Small intestine (tissue), 7 donors: ENCODE measurements around the gene CAMTA1. TPM values are rescaled to one million over a fixed set of nuclear protein-coding genes. Genes with fewer than 3 reads are reported as not detected.

Experiments used
- DNase-seq, 2 donors: peaks; one replicate each; pipeline versions ENCODE4 v3.0.0 to v3.0.0-alpha.2; 2013
- FAIRE-seq: peaks from 2 replicates; lab custom pipeline; 2012; peaks lifted over from hg19 to GRCh38; lab: Jason Lieb, UNC
- H3K27ac ChIP-seq, 3 donors: one replicate each; pipeline ENCODE4 v1.5.1; 2013; ENCODE audit warnings: low read length in 2 of 3, mild to moderate bottlenecking in 2 of 3, control low read depth in 1 of 3, inconsistent platforms in 1 of 3, low read depth in 1 of 3, moderate library complexity in 1 of 3
- H3K27me3 ChIP-seq, 3 donors: one replicate each; pipeline ENCODE4 v1.6.1; 2013; ENCODE audit warnings: low read length in 3 of 3, inconsistent platforms in 1 of 3; ENCODE audit not compliant: control insufficient read depth in 3 of 3, insufficient read depth in 3 of 3
- H3K36me3 ChIP-seq, 3 donors: one replicate each; pipeline ENCODE4 v1.6.1; 2013; ENCODE audit warnings: low read length in 3 of 3, inconsistent platforms in 1 of 3, low read depth in 1 of 3, mild to moderate bottlenecking in 1 of 3, moderate library complexity in 1 of 3; ENCODE audit not compliant: control insufficient read depth in 3 of 3, insufficient read depth in 2 of 3
- H3K4me1 ChIP-seq, 3 donors: one replicate each; pipeline ENCODE4 v1.6.1; 2013; ENCODE audit warnings: low read length in 2 of 3, inconsistent platforms in 1 of 3, low read depth in 1 of 3, mild to moderate bottlenecking in 1 of 3, moderate library complexity in 1 of 3; ENCODE audit not compliant: control insufficient read depth in 3 of 3, insufficient read depth in 2 of 3
- H3K4me3 ChIP-seq, 3 donors: one replicate each; pipeline ENCODE4 v1.5.1; 2013; ENCODE audit warnings: low read length in 3 of 3, control low read depth in 1 of 3, inconsistent platforms in 1 of 3, low read depth in 1 of 3, mild to moderate bottlenecking in 1 of 3, moderate library complexity in 1 of 3
- H3K9me3 ChIP-seq, 2 donors: one replicate each; pipeline ENCODE4 v1.6.1; 2013; ENCODE audit warnings: low read depth in 1 of 2, low read length in 1 of 2; ENCODE audit not compliant: control insufficient read depth in 2 of 2, insufficient read depth in 1 of 2
- WGBS, 3 donors: extraction: QIAGEN DNeasy Blood & Tissue Kit; methylation state at CpG; one replicate each; pipeline ENCODE4 v1.1.7; 2013; 5-methylcytosine and 5-hydroxymethylcytosine counted together
- polyA plus RNA-seq, 4 donors: library from polyadenylated mRNA; stranded (reverse) in 3 of 4; unstranded in 1 of 4; fragments of 200-250 nt in 3 of 4; fragments of 120-200 nt in 1 of 4; gene quantifications; one replicate each; pipeline versions ENCODE4 v1.2.1 to v1.2.3, GENCODE V29; 2013
- donor health status: healthy with polysubstance abuse.
- donor health status: control.
- donor health status: control.
- donor health status: Bipolar disorder and iron deficiency.
- donor health status: healthy.

Gene CAMTA1
- polyA plus RNA-seq, 4 donors: 57.6 to 177 (median 147) TPM

GRCh38 chr1:7534061-7534825 is 749.0 kb downstream of the CAMTA1 start:
- DNase-seq: no peak
- WGBS, 3 donors: 38 to 56% (median 54%) methylated on average over 24 of the region's 24 CpGs
- Histone ChIP-seq H3K4me1 (peaks cover 0 to 1% (median 0%) of the 10 kb centered on the region in 3 donors), H3K9me3 (no peaks in the 10 kb centered on the region), H3K27ac (no peak overlapping the region), H3K27me3 (peaks cover 0 to 9% (median 0%) of the 10 kb centered on the region in 3 donors), H3K4me3 (no peak overlapping the region), H3K36me3 (no peaks in the 10 kb centered on the region)
- FAIRE-seq: no peak

- no peak for DNase-seq
- no peak overlapping the region for H3K27ac ChIP-seq
- H3K4me3 ChIP-seq: no peak overlapping the region
- FAIRE-seq: no peak
- no peaks in the 10 kb centered on the region for H3K9me3 ChIP-seq
- peaks cover 0 to 9% (median 0%) of the 10 kb centered on the region in 3 donors for H3K27me3 ChIP-seq
- 82 to 88% (median 87%) methylated on average over 11 of the region's 11 CpGs for WGBS, 3 donors
- no peaks in the 10 kb centered on the region for H3K36me3 ChIP-seq
- H3K4me1 ChIP-seq: peaks cover 0 to 1% (median 0%) of the 10 kb centered on the region in 3 donors
Measured at GRCh38 chr1:7535016-7535415, 749.8 kb downstream of the CAMTA1 start.

- no peaks in the 10 kb centered on the region for H3K9me3 ChIP-seq
- DNase-seq (no peak), FAIRE-seq (no peak)
- peaks cover 0 to 1% (median 0%) of the 10 kb centered on the region in 3 donors for H3K4me1 ChIP-seq
- H3K36me3 ChIP-seq: no peaks in the 10 kb centered on the region
- H3K27me3 ChIP-seq: peaks cover 0 to 9% (median 0%) of the 10 kb centered on the region in 3 donors
- 33 to 63% (median 46%) methylated on average over 23 of the region's 23 CpGs for WGBS, 3 donors
- H3K27ac ChIP-seq: no peak overlapping the region
- no peak overlapping the region for H3K4me3 ChIP-seq
Measured at GRCh38 chr1:7535934-7536878, 751.0 kb downstream of the CAMTA1 start.

- Histone ChIP-seq H3K9me3 (no peaks in the 10 kb centered on the region), H3K4me1 (peaks cover 0 to 1% (median 0%) of the 10 kb centered on the region in 3 donors), H3K27me3 (peaks cover 0 to 9% (median 0%) of the 10 kb centered on the region in 3 donors), H3K27ac (no peak overlapping the region), H3K36me3 (no peaks in the 10 kb centered on the region), H3K4me3 (no peak overlapping the region)
- no peak for DNase-seq
- FAIRE-seq: no peak
- 57 to 72% (median 67%) methylated on average over 20 of the region's 20 CpGs for WGBS, 3 donors
Measured at GRCh38 chr1:7536891-7537591, 751.8 kb downstream of the CAMTA1 start.

- no peaks in the 10 kb centered on the region for H3K36me3 ChIP-seq
- DNase-seq (no peak), FAIRE-seq (no peak)
- H3K9me3 ChIP-seq: no peaks in the 10 kb centered on the region
- 69 to 74% (median 72%) methylated on average over 6 of the region's 6 CpGs for WGBS, 3 donors
- H3K27ac ChIP-seq: no peak overlapping the region
- H3K4me1 ChIP-seq: peaks cover 0 to 1% (median 0%) of the 10 kb centered on the region in 3 donors
- H3K4me3 ChIP-seq: no peak overlapping the region
- H3K27me3 ChIP-seq: peaks cover 0 to 9% (median 0%) of the 10 kb centered on the region in 3 donors
Measured at GRCh38 chr1:7538033-7538432, 752.8 kb downstream of the CAMTA1 start.

- DNase-seq (no peak), FAIRE-seq (no peak)
- Histone ChIP-seq H3K27ac (no peak overlapping the region), H3K4me3 (no peak overlapping the region), H3K4me1 (peaks cover 0 to 1% (median 0%) of the 10 kb centered on the region in 3 donors), H3K27me3 (peaks cover 0 to 9% (median 0%) of the 10 kb centered on the region in 3 donors), H3K9me3 (no peaks in the 10 kb centered on the region), H3K36me3 (no peaks in the 10 kb centered on the region)
- 68 to 76% (median 75%) methylated on average over 10 of the region's 10 CpGs for WGBS, 3 donors
Measured at GRCh38 chr1:7538849-7539768, 753.9 kb downstream of the CAMTA1 start.

GRCh38 chr1:7539769-7540175 is 754.5 kb downstream of the CAMTA1 start:
- no peak overlapping the region for H3K4me3 ChIP-seq
- 17 to 44% (median 25%) methylated on average over 7 of the region's 7 CpGs for WGBS, 3 donors
- peaks cover 0 to 9% (median 0%) of the 10 kb centered on the region in 3 donors for H3K27me3 ChIP-seq
- DNase-seq: peak; percentile 71 to 74
- FAIRE-seq: no peak
- H3K9me3 ChIP-seq: no peaks in the 10 kb centered on the region
- no peaks in the 10 kb centered on the region for H3K36me3 ChIP-seq
- H3K27ac ChIP-seq: no peak overlapping the region
- peaks cover 0 to 1% (median 0%) of the 10 kb centered on the region in 3 donors for H3K4me1 ChIP-seq
